Mesendoderm (in vitro differentiated cells): ENCODE results near the gene FAM83B.
"Not testable (repeated sequence)": the region's sequence is repeated elsewhere in the genome, so short reads cannot be mapped to it uniquely, and the experiment has no call there.

Source experiments
- DNase-seq: peaks from one replicate; pipeline ENCODE4 v3.0.0; 2013
- H2AK5ac ChIP-seq: 2 replicates; pipeline ENCODE4 v1.6.1; 2013; ENCODE audit warnings: low read length, inconsistent platforms
- H2BK120ac ChIP-seq: 2 replicates; pipeline ENCODE4 v1.6.1; 2013; ENCODE audit warnings: low read depth, mild to moderate bottlenecking, low read length, moderate library complexity, mixed read lengths
- H2BK15ac ChIP-seq: replicated peaks from 2 replicates; pipeline ENCODE4 v1.6.1; 2013; ENCODE audit warnings: low read depth, mild to moderate bottlenecking, moderate library complexity
- H2BK5ac ChIP-seq: 2 replicates; pipeline ENCODE4 v1.6.1; 2013; ENCODE audit warnings: low read length, inconsistent platforms
- H3K18ac ChIP-seq: 2 replicates; pipeline ENCODE4 v1.6.1; 2013; ENCODE audit warnings: mild to moderate bottlenecking, low read length, mixed read lengths
- H3K23ac ChIP-seq: one replicate; pipeline ENCODE4 v1.6.1; 2013; ENCODE audit warnings: low read length
- H3K27ac ChIP-seq: 2 replicates; pipeline ENCODE4 v1.5.1; 2013; ENCODE audit warnings: low read depth, mild to moderate bottlenecking, inconsistent platforms, low read length, moderate library complexity
- H3K27me3 ChIP-seq: 2 replicates; pipeline ENCODE4 v1.6.1; 2013; ENCODE audit warnings: low read length, control low read depth, mild to moderate bottlenecking, inconsistent platforms; ENCODE audit not compliant: insufficient read depth, poor library complexity
- H3K36me3 ChIP-seq: 2 replicates; pipeline ENCODE4 v1.6.1; 2013; ENCODE audit warnings: low read length, inconsistent platforms; ENCODE audit not compliant: control insufficient read depth, insufficient read depth
- H3K4ac ChIP-seq: one replicate; pipeline ENCODE4 v1.6.1; 2013; ENCODE audit warnings: low read depth, mild to moderate bottlenecking, low read length, moderate library complexity
- H3K4me1 ChIP-seq: 2 replicates; pipeline ENCODE4 v1.6.1; 2013; ENCODE audit warnings: low read depth, low read length, inconsistent platforms; ENCODE audit not compliant: control insufficient read depth
- H3K4me2 ChIP-seq: 2 replicates; pipeline ENCODE4 v1.6.1; 2013; ENCODE audit warnings: low read length
- H3K4me3 ChIP-seq: 2 replicates; pipeline ENCODE4 v1.5.1; 2013; ENCODE audit warnings: mild to moderate bottlenecking, low read length
- H3K56ac ChIP-seq: one replicate; pipeline ENCODE4 v1.6.1; 2013; ENCODE audit warnings: low read length
- H3K79me1 ChIP-seq: 2 replicates; pipeline ENCODE4 v1.6.1; 2013; ENCODE audit warnings: low read length, inconsistent platforms
- H3K79me2 ChIP-seq: 2 replicates; pipeline ENCODE4 v1.6.1; 2013; ENCODE audit warnings: mild to moderate bottlenecking, low read length; ENCODE audit not compliant: control insufficient read depth, insufficient read depth
- H3K9ac ChIP-seq: 2 replicates; pipeline ENCODE4 v1.6.1; 2013; ENCODE audit warnings: low read length, inconsistent platforms
- H4K5ac ChIP-seq: one replicate; pipeline ENCODE4 v1.6.1; 2013; ENCODE audit warnings: low read length
- H4K8ac ChIP-seq: one replicate; pipeline ENCODE4 v1.6.1; 2013; ENCODE audit warnings: low read depth, mild to moderate bottlenecking, control low read depth, low read length, moderate library complexity
- WGBS: extraction: QIAGEN DNeasy Blood & Tissue Kit; methylation state at CpG from one replicate; pipeline ENCODE4 v1.1.7; 2013; ENCODE audit warnings: low lambda C conversion rate, missing lambda C conversion rate; ENCODE audit not compliant: insufficient coverage; ENCODE audit errors: extremely low coverage; 5-methylcytosine and 5-hydroxymethylcytosine counted together

Gene FAM83B

GRCh38 chr6:54879188-54879985 is 32.8 kb downstream of the FAM83B start:
- H2AK5ac ChIP-seq, result no peak overlapping the region
- H3K4me1 ChIP-seq, result peaks cover 5% of the 10 kb centered on the region
- H2BK120ac ChIP-seq, result no peak overlapping the region
- H4K8ac ChIP-seq, result no peak overlapping the region
- H3K36me3 ChIP-seq, result no peaks in the 10 kb centered on the region
- no peak overlapping the region for H3K4ac ChIP-seq
- WGBS, result no CpG with 5 or more reads among the region's 8 CpGs
- H3K4me2 ChIP-seq, result no peak overlapping the region
- H3K9ac ChIP-seq, result no peak overlapping the region
- peak; percentile 40 for DNase-seq
- no peak overlapping the region for H3K56ac ChIP-seq
- no peak overlapping the region for H3K18ac ChIP-seq
- H3K79me2 ChIP-seq, result no peaks in the 10 kb centered on the region
- no peaks in the 10 kb centered on the region for H3K27me3 ChIP-seq
- no peak overlapping the region for H2BK15ac ChIP-seq
- no peak overlapping the region for H3K27ac ChIP-seq
- H3K23ac ChIP-seq, result no peak overlapping the region
- no peaks in the 10 kb centered on the region for H3K79me1 ChIP-seq
- no peak overlapping the region for H4K5ac ChIP-seq
- H2BK5ac ChIP-seq, result no peak overlapping the region
- H3K4me3 ChIP-seq, result no peak overlapping the region

DNA sequence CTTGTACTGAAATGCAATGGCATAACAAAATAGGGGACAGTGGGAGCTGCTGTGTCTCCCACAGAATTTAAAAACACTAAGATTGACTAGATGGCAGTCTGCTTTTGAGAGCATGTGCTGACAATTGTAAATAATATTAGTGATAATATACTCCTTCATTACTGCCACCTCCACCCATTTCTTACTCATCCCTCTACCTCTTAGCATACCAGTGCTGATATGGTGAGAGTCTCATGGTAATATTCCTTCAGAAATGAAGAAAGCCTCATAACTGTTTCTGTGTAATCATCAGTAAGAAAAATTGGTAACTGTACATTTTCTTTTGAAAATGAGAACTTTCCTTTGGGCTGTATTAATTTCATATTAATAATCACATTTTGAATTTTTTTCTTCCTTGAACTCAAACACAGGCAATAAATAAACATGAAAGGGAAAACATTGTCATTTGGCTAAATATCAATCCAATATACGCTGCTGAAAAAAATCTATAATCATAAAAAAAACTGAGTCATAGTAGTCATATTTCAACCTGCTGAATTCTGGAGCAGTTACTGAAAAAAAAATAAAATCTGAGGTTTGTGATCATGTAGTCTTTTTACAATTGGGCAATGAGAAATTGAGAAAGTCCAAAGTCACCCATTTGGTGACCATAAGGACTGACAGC is 34.6 kb downstream of the FAM83B start:
- DNase-seq, result no peak
- peaks cover 5% of the 10 kb centered on the region for H3K4me1 ChIP-seq
- H3K27me3 ChIP-seq, result no peaks in the 10 kb centered on the region
- H3K9ac ChIP-seq, result no peak overlapping the region
- H2BK15ac ChIP-seq, result no peak overlapping the region
- H2BK5ac ChIP-seq, result no peak overlapping the region
- H3K36me3 ChIP-seq, result no peaks in the 10 kb centered on the region
- H3K4ac ChIP-seq, result no peak overlapping the region
- H3K23ac ChIP-seq, result no peak overlapping the region
- H3K79me2 ChIP-seq, result no peaks in the 10 kb centered on the region
- no peak overlapping the region for H3K4me3 ChIP-seq
- no peak overlapping the region for H3K4me2 ChIP-seq
- H3K56ac ChIP-seq, result no peak overlapping the region
- no CpG with 5 or more reads among the region's 1 CpG for WGBS
- H3K27ac ChIP-seq, result no peak overlapping the region
- H2BK120ac ChIP-seq, result no peak overlapping the region
- no peak overlapping the region for H2AK5ac ChIP-seq
- H4K8ac ChIP-seq, result no peak overlapping the region
- no peak overlapping the region for H3K18ac ChIP-seq
- no peak overlapping the region for H4K5ac ChIP-seq
- H3K79me1 ChIP-seq, result no peaks in the 10 kb centered on the region

- not testable (repeated sequence) for H4K8ac ChIP-seq, H2AK5ac ChIP-seq, H3K18ac ChIP-seq, H3K79me1 ChIP-seq, H4K5ac ChIP-seq, H3K4me3 ChIP-seq, H2BK120ac ChIP-seq, H3K9ac ChIP-seq, H3K79me2 ChIP-seq, H3K23ac ChIP-seq, H3K4me2 ChIP-seq, H3K4ac ChIP-seq, H2BK5ac ChIP-seq, H3K4me1 ChIP-seq, DNase-seq, H3K27ac ChIP-seq, H2BK15ac ChIP-seq, H3K56ac ChIP-seq, H3K36me3 ChIP-seq, H3K27me3 ChIP-seq
- WGBS, result no CpG with 5 or more reads among the region's 3 CpGs
Observed at GRCh38 chr6:54881891-54882290, 35.3 kb downstream of the FAM83B start.

- Histone ChIP-seq H3K18ac (no peak overlapping the region), H3K4me2 (no peak overlapping the region), H3K4me1 (no peaks in the 10 kb centered on the region), H2BK5ac (no peak overlapping the region), H4K5ac (no peak overlapping the region), H3K27ac (no peak overlapping the region), H3K9ac (no peak overlapping the region), H4K8ac (no peak overlapping the region), H3K4me3 (no peak overlapping the region), H3K4ac (no peak overlapping the region), H3K36me3 (no peaks in the 10 kb centered on the region), H3K23ac (no peak overlapping the region), H3K79me2 (no peaks in the 10 kb centered on the region), H3K79me1 (no peaks in the 10 kb centered on the region), H3K56ac (no peak overlapping the region), H2BK120ac (no peak overlapping the region), H2AK5ac (no peak overlapping the region), H2BK15ac (no peak overlapping the region), H3K27me3 (no peaks in the 10 kb centered on the region)
- WGBS, result no CpG with 5 or more reads among the region's 4 CpGs
- DNase-seq, result no peak
Observed at GRCh38 chr6:54886932-54887584, 40.5 kb downstream of the FAM83B start.

DNA sequence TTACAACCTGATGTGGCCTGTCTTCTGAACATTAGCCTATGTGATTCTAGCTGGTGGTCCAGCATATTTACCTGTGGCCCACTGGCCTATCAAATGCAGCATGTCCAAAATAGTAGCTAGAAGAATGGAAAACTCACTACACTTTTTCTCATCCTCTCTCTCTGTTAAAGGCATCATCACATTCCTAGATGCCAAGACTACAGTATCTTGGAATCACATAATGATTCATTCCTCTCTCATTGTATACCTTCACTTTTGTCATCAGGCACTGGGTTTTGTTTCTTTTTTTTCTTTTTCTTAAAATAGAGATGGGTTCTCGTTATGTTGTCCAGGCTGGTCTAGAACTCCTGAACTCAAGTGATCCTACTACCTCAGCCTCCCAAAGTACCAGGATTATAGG is 45.0 kb downstream of the FAM83B start:
- Histone ChIP-seq H3K27me3 (no peaks in the 10 kb centered on the region), H2BK15ac (no peak overlapping the region), H2AK5ac (no peak overlapping the region), H2BK5ac (no peak overlapping the region), H3K4ac (no peak overlapping the region), H3K79me2 (no peaks in the 10 kb centered on the region), H3K18ac (no peak overlapping the region), H2BK120ac (no peak overlapping the region), H3K27ac (no peak overlapping the region), H3K4me2 (no peak overlapping the region), H3K4me1 (no peaks in the 10 kb centered on the region), H3K79me1 (no peaks in the 10 kb centered on the region), H3K23ac (no peak overlapping the region), H3K36me3 (no peaks in the 10 kb centered on the region), H3K4me3 (no peak overlapping the region), H3K9ac (no peak overlapping the region), H4K8ac (no peak overlapping the region), H4K5ac (no peak overlapping the region), H3K56ac (no peak overlapping the region)
- no CpG with 5 or more reads among the region's 1 CpG for WGBS
- DNase-seq, result no peak
